ENCODE measurements around the gene NUBPL.
"Not testable (repeated sequence)": the region's sequence is repeated elsewhere in the genome, so short reads cannot be mapped to it uniquely, and the experiment has no call there.

The NUBPL gene

GRCh38 chr14:31727797-31728196 lies 166.6 kb downstream of the NUBPL start:
- no peak overlapping the region for H3K4me3 ChIP-seq (ENCODE audit: low read depth, low read length)
- no peak for TF ChIP-seq CTCF (IDR thresholded peaks at IDR 0.05; ENCODE audit: low read depth, low read length)
- DNase-seq (ENCODE audit: low read depth, low spot score): no peak
- in situ Hi-C loops (cut with HindIII; ENCODE audit: low sequenced_read_pairs): no loop called here

GRCh38 chr14:31740688-31741087 lies 179.5 kb downstream of the NUBPL start:
- DNase-seq (ENCODE audit: low read depth, low spot score): no peak
- in situ Hi-C loops (cut with HindIII; ENCODE audit: low sequenced_read_pairs): no loop called here
- no peak for TF ChIP-seq CTCF (IDR thresholded peaks at IDR 0.05; ENCODE audit: low read depth, low read length)
- H3K4me3 ChIP-seq (ENCODE audit: low read depth, low read length): no peak overlapping the region

GRCh38 chr14:31745741-31746140 lies 184.5 kb downstream of the NUBPL start:
- in situ Hi-C loops (cut with HindIII; ENCODE audit: low sequenced_read_pairs): no loop called here
- H3K4me3 ChIP-seq (ENCODE audit: low read depth, low read length): no peak overlapping the region
- no peak for TF ChIP-seq CTCF (IDR thresholded peaks at IDR 0.05; ENCODE audit: low read depth, low read length)
- no peak for DNase-seq (ENCODE audit: low read depth, low spot score)

GRCh38 chr14:31746326-31746725 lies 185.1 kb downstream of the NUBPL start:
- no peak for TF ChIP-seq CTCF (IDR thresholded peaks at IDR 0.05; ENCODE audit: low read depth, low read length)
- no peak overlapping the region for H3K4me3 ChIP-seq (ENCODE audit: low read depth, low read length)
- no peak for DNase-seq (ENCODE audit: low read depth, low spot score)
- in situ Hi-C loops (cut with HindIII; ENCODE audit: low sequenced_read_pairs): no loop called here

- no peak overlapping the region for H3K4me3 ChIP-seq (ENCODE audit: low read depth, low read length)
- DNase-seq (ENCODE audit: low read depth, low spot score): no peak
- in situ Hi-C loops (cut with HindIII; ENCODE audit: low sequenced_read_pairs): no loop called here
- no peak for TF ChIP-seq CTCF (IDR thresholded peaks at IDR 0.05; ENCODE audit: low read depth, low read length)
Measured at GRCh38 chr14:31749275-31749674, 188.1 kb downstream of the NUBPL start.

- H3K4me3 ChIP-seq (ENCODE audit: low read depth, low read length); in situ Hi-C loops (cut with HindIII; ENCODE audit: low sequenced_read_pairs): not testable (repeated sequence)
Measured at GRCh38 chr14:31751047-31751446, 189.8 kb downstream of the NUBPL start.

GRCh38 chr14:31752867-31753661 lies 191.9 kb downstream of the NUBPL start:
- in situ Hi-C loops (cut with HindIII; ENCODE audit: low sequenced_read_pairs): no loop called here
- no peak for TF ChIP-seq CTCF (IDR thresholded peaks at IDR 0.05; ENCODE audit: low read depth, low read length)
- H3K4me3 ChIP-seq (ENCODE audit: low read depth, low read length): no peak overlapping the region
- no peak for DNase-seq (ENCODE audit: low read depth, low spot score)

More at GRCh38 chr14:31751047-31751446, 189.8 kb downstream of the NUBPL start:
- not testable (repeated sequence) for DNase-seq (ENCODE audit: low read depth, low spot score)

All from astrocyte of the spinal cord (primary cell).